ENCODE data around the gene ZNG1A. TPM values are rescaled to one million over a fixed set of nuclear protein-coding genes. Genes with fewer than 3 reads are reported as not detected.
"Not testable (repeated sequence)": the region's sequence is repeated elsewhere in the genome, so short reads cannot be mapped to it uniquely, and the experiment has no call there.

The ZNG1A gene
- total and polyA plus RNA-seq, 2 experiments from 2014 or later = 37.1 to 87.9 TPM

DNA sequence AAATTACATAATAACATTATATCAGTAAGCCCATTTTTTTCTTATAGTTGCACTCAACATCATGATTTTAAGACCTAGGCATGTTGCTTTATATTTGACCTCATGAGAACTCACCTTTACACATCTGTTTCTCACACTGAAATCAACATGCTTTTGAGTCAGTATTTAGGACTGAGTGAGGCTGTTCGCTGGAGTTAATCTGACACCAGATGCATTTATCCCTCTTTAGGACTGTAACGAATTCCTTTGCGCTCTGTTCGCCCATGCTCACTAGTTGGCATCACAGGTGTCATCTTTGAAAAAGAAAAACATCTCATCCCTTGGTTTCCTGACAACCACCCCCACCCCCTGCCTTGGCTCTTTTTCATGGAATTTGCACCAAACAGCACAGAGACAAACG lies 84.9 kb downstream of the ZNG1A start:
- H3K27me3 ChIP-seq; H3K36me3 ChIP-seq; H3K27ac ChIP-seq; DNase-seq (ENCODE audit: low read depth in 1 of 2, low spot score in 1 of 2); H3K4me1 ChIP-seq (ENCODE audit: low read depth); H3K4me3 ChIP-seq; H3K9me3 ChIP-seq (ENCODE audit: low read depth): not testable (repeated sequence)

- H3K9me3 ChIP-seq (ENCODE audit: low read depth); H3K4me1 ChIP-seq (ENCODE audit: low read depth); H3K27ac ChIP-seq; H3K27me3 ChIP-seq; H3K36me3 ChIP-seq; H3K4me3 ChIP-seq; DNase-seq (ENCODE audit: low read depth in 1 of 2, low spot score in 1 of 2): not testable (repeated sequence)
Measured at GRCh38 chr9:90851-91250, 88.0 kb downstream of the ZNG1A start.

DNA sequence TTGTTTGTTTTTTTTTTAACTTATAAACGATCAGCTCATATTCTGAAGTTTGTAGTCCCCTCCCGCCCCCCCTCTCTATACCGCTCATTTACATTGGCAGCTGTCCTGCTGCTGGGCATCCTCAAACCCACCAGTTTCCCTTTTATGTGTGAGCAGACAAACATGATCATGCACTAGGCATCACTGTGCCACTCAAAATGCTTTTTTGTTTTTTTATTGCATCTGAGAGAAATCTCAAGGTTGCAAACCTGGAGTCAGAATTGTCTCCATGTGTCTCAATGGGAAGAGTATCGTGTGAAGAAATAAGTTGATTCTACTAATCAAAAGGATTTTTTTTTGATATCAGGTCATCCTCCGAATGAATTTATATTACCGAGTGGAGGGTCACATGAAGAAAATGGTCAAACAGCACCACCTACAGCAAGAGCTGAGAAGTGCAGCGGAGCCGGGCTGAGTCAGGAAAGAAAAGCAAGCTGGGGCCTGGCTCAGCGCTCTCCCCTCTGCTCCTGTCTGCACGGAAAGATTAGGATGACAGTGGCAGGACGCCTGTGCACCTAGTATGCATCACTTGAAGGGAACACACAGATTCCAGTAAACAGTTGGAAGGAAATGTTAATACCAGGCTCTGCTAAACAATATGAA lies 90.3 kb downstream of the ZNG1A start:
- not testable (repeated sequence) for H3K36me3 ChIP-seq; H3K27ac ChIP-seq; H3K9me3 ChIP-seq (ENCODE audit: low read depth)

GRCh38 chr9:87860-88259 lies 91.0 kb downstream of the ZNG1A start:
- H3K27ac ChIP-seq; H3K36me3 ChIP-seq; H3K4me1 ChIP-seq (ENCODE audit: low read depth); DNase-seq (ENCODE audit: low read depth in 1 of 2, low spot score in 1 of 2); H3K4me3 ChIP-seq; H3K9me3 ChIP-seq (ENCODE audit: low read depth): not testable (repeated sequence)
- H3K27me3 ChIP-seq = peaks cover 10% of the 10 kb centered on the region

More for the DNA sequence above, 90.3 kb downstream of the ZNG1A start:
- DNase-seq (ENCODE audit: low read depth in 1 of 2, low spot score in 1 of 2); H3K4me3 ChIP-seq; H3K4me1 ChIP-seq (ENCODE audit: low read depth): not testable (repeated sequence)
- H3K27me3 ChIP-seq = peaks cover 10% of the 10 kb centered on the region

DNA sequence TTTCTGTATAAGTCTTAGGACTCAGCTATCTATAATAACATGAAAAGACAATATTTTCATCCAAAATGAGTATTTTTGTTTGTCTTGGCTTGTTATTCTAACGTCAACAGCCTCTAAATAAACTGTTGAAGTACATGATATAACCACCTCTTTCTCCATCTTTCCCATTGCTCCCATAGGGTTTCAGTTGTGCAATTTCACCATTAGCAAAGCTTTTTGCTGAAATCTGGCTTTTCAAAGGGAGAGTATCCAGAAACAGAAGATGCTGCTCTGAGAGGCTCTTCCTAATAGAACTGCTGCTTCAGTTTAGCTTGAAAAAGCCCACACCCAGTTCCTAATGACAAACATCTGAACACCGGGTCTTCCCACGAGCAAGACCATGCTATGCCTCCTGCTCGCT lies 91.8 kb downstream of the ZNG1A start:
- H3K27ac ChIP-seq; DNase-seq (ENCODE audit: low read depth in 1 of 2, low spot score in 1 of 2); H3K36me3 ChIP-seq; H3K4me3 ChIP-seq; H3K4me1 ChIP-seq (ENCODE audit: low read depth); H3K9me3 ChIP-seq (ENCODE audit: low read depth): not testable (repeated sequence)
- H3K27me3 ChIP-seq = peaks cover 10% of the 10 kb centered on the region

GRCh38 chr9:86697-87096 lies 92.2 kb downstream of the ZNG1A start:
- not testable (repeated sequence) for H3K36me3 ChIP-seq; H3K9me3 ChIP-seq (ENCODE audit: low read depth); H3K27ac ChIP-seq; H3K4me3 ChIP-seq; H3K4me1 ChIP-seq (ENCODE audit: low read depth); DNase-seq (ENCODE audit: low read depth in 1 of 2, low spot score in 1 of 2)
- H3K27me3 ChIP-seq = peaks cover 12% of the 10 kb centered on the region

- DNase-seq (ENCODE audit: low read depth in 1 of 2, low spot score in 1 of 2); H3K9me3 ChIP-seq (ENCODE audit: low read depth); H3K4me3 ChIP-seq; H3K36me3 ChIP-seq; H3K27ac ChIP-seq; H3K4me1 ChIP-seq (ENCODE audit: low read depth): not testable (repeated sequence)
- H3K27me3 ChIP-seq = peaks cover 26% of the 10 kb centered on the region
Measured at GRCh38 chr9:82932-83689, 95.7 kb downstream of the ZNG1A start.

DNA sequence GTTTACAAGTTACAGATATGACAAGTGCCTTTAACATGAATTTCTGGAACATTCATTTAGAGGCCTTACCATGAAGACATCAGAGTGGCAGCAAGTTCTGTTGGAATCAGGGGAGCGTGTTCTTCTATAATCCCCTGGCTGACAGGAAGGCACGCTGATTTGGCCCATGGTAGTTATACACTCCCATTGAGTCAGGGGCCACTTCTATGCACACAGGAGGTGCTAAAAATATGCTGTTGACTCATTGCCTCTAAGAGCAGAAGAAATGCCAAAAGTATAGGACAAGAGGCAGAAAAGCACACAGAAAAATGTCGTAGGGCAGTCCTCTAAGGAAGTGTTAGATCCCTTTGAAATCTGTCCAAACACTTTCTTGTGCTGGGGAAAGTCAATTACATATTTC lies 100.5 kb downstream of the ZNG1A start:
- not testable (repeated sequence) for H3K9me3 ChIP-seq (ENCODE audit: low read depth); H3K36me3 ChIP-seq; H3K27ac ChIP-seq; H3K4me3 ChIP-seq; H3K4me1 ChIP-seq (ENCODE audit: low read depth); DNase-seq (ENCODE audit: low read depth in 1 of 2, low spot score in 1 of 2)
- H3K27me3 ChIP-seq = peaks cover 42% of the 10 kb centered on the region

GRCh38 chr9:76389-76788 lies 102.5 kb downstream of the ZNG1A start:
- not testable (repeated sequence) for H3K4me3 ChIP-seq; H3K4me1 ChIP-seq (ENCODE audit: low read depth); DNase-seq (ENCODE audit: low read depth in 1 of 2, low spot score in 1 of 2); H3K27ac ChIP-seq; H3K36me3 ChIP-seq; H3K9me3 ChIP-seq (ENCODE audit: low read depth)
- H3K27me3 ChIP-seq = peaks cover 53% of the 10 kb centered on the region

DNA sequence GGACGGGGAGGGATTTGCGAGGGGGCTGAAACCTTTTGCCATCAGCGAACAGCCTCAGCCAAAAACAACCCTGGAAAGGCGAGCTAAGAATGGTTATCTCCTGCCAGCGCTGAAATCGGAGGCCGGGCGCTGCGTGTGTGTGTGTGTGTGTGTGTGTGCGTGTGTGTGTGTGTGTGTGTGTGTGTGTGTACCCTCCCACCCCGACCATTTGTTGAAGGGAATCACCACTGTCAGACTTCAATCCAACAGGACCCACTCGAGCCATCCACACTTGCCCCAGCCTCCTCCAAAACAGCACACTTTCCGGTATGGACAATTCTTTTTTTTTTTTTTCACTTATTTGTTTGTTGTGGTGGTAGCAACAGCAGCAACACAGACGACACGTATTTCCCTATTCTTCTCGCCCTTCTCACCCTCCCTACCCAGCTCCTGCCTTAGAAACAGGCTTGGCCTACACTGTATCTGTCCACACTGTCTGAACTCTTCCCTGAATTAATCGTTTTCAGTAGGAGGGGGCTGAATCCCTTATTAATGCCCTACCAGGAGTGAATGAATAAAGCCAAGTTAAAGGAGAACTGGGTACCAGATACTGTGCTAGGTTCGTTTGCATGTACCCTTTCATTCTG lies 104.8 kb downstream of the ZNG1A start:
- not testable (repeated sequence) for DNase-seq (ENCODE audit: low read depth in 1 of 2, low spot score in 1 of 2); H3K36me3 ChIP-seq; H3K27ac ChIP-seq; H3K9me3 ChIP-seq (ENCODE audit: low read depth); H3K4me1 ChIP-seq (ENCODE audit: low read depth)
- peak overlapping the region; percentile 39 for H3K4me3 ChIP-seq
- H3K27me3 ChIP-seq = peaks cover 49% of the 10 kb centered on the region

- H3K27ac ChIP-seq; H3K9me3 ChIP-seq (ENCODE audit: low read depth); H3K4me1 ChIP-seq (ENCODE audit: low read depth); H3K36me3 ChIP-seq: not testable (repeated sequence)
- DNase-seq (ENCODE audit: low read depth in 1 of 2, low spot score in 1 of 2) = peak; percentile 17 to 36
- peaks cover 46% of the 10 kb centered on the region for H3K27me3 ChIP-seq
- peak overlapping the region; percentile 39 for H3K4me3 ChIP-seq
Measured at GRCh38 chr9:73076-73899, 105.6 kb downstream of the ZNG1A start.

Measured in cardiac muscle cell (in vitro differentiated cells and primary cell).